Measurements from ENCODE around the gene MED13. TPM values are rescaled to one million over a fixed set of nuclear protein-coding genes. Genes with fewer than 3 reads are reported as not detected.

Gene MED13
- total and polyA plus RNA-seq, 4 experiments from 2014 or later, result 1.8 to 85.4 (median 41.1) TPM

GRCh38 chr17:62109378-62109902 lies 44.4 kb upstream of the MED13 start:
- peaks cover 0 to 3% (median 0%) of the 10 kb centered on the region in 8 donors for H3K9me3 Mint-ChIP-seq
- peak in 4 of 5 donors; percentile 18 to 39 (median 30) for DNase-seq
- no peaks in the 10 kb centered on the region for H3K4me1 Mint-ChIP-seq
- H3K36me3 Mint-ChIP-seq, result no peaks in the 10 kb centered on the region
- H3K4me3 ChIP-seq (ENCODE audit: low read length in 2 of 2), result no peak overlapping the region
- no peak overlapping the region for H3K4me3 Mint-ChIP-seq
- intact Hi-C loops (cut with micrococcal nuclease), result no loop called here
- H3K4me1 ChIP-seq (ENCODE audit: insufficient read depth, low read length), result no peaks in the 10 kb centered on the region
- peaks cover 0 to 3% of the 10 kb centered on the region in 2 donors for H3K27me3 Mint-ChIP-seq
- ChIA-PET CTCF (ENCODE audit: partially characterized antibody) (interaction anchor here (0.6 to 1.4 kb wide), 5 partner anchors 11 to 79 kb away, joined by 3 to 5 read pairs (median 3); no protein-coding TSS in a partner anchor), POLR2A (ENCODE audit: partially characterized antibody) (no interaction called here)
- no peaks in the 10 kb centered on the region for H3K36me3 ChIP-seq (ENCODE audit: insufficient read depth, low read length)
- H3K27ac Mint-ChIP-seq, result no peak overlapping the region
- no peak overlapping the region for H3K27ac ChIP-seq (ENCODE audit: low read depth, low read length)
- H3K27me3 ChIP-seq (ENCODE audit: insufficient read depth, low read length), result no peaks in the 10 kb centered on the region
- H3K9me3 ChIP-seq (ENCODE audit: control insufficient read depth in 1 of 2, low read length in 2 of 2), result no peaks in the 10 kb centered on the region

- Mint-ChIP-seq H3K4me3 (no peak overlapping the region), H3K27me3 (peaks cover 0 to under 1% of the 10 kb centered on the region in 2 donors), H3K27ac (no peak overlapping the region), H3K9me3 (no peaks in the 10 kb centered on the region), H3K4me1 (no peaks in the 10 kb centered on the region), H3K36me3 (no peaks in the 10 kb centered on the region)
- Histone ChIP-seq H3K9me3 (ENCODE audit: control insufficient read depth in 1 of 2, low read length in 2 of 2) (no peaks in the 10 kb centered on the region), H3K27me3 (ENCODE audit: insufficient read depth, low read length) (no peaks in the 10 kb centered on the region), H3K36me3 (ENCODE audit: insufficient read depth, low read length) (no peaks in the 10 kb centered on the region), H3K4me3 (ENCODE audit: low read length in 2 of 2) (no peak overlapping the region), H3K27ac (ENCODE audit: low read depth, low read length) (no peak overlapping the region), H3K4me1 (ENCODE audit: insufficient read depth, low read length) (no peaks in the 10 kb centered on the region)
- ChIA-PET POLR2A (ENCODE audit: partially characterized antibody) (no interaction called here), CTCF (ENCODE audit: partially characterized antibody) (interaction anchor here (0.7 kb wide), 1 partner anchor 10 kb away, joined by 3 read pairs; no protein-coding TSS in a partner anchor)
- intact Hi-C loops (cut with micrococcal nuclease), result no loop called here
- no peak for DNase-seq
Observed at GRCh38 chr17:62105861-62106260, 40.8 kb upstream of the MED13 start.

GRCh38 chr17:62105357-62105756 lies 40.3 kb upstream of the MED13 start:
- H3K27ac Mint-ChIP-seq, result no peak overlapping the region
- H3K27me3 Mint-ChIP-seq, result no peaks in the 10 kb centered on the region
- no peak overlapping the region for H3K4me3 ChIP-seq (ENCODE audit: low read length in 2 of 2)
- H3K4me1 ChIP-seq (ENCODE audit: insufficient read depth, low read length), result no peaks in the 10 kb centered on the region
- no peak overlapping the region for H3K27ac ChIP-seq (ENCODE audit: low read depth, low read length)
- intact Hi-C loops (cut with micrococcal nuclease), result no loop called here
- no peaks in the 10 kb centered on the region for H3K9me3 ChIP-seq (ENCODE audit: control insufficient read depth in 1 of 2, low read length in 2 of 2)
- H3K9me3 Mint-ChIP-seq, result no peaks in the 10 kb centered on the region
- H3K4me1 Mint-ChIP-seq, result no peaks in the 10 kb centered on the region
- DNase-seq, result no peak
- ChIA-PET POLR2A (ENCODE audit: partially characterized antibody) (no interaction called here), CTCF (ENCODE audit: partially characterized antibody) (interaction anchor here (0.7 kb wide), 1 partner anchor 9 kb away, joined by 3 read pairs; no protein-coding TSS in a partner anchor)
- H3K4me3 Mint-ChIP-seq, result no peak overlapping the region
- H3K36me3 ChIP-seq (ENCODE audit: insufficient read depth, low read length), result no peaks in the 10 kb centered on the region
- H3K36me3 Mint-ChIP-seq, result no peaks in the 10 kb centered on the region
- no peaks in the 10 kb centered on the region for H3K27me3 ChIP-seq (ENCODE audit: insufficient read depth, low read length)

- peaks cover 11% of the 10 kb centered on the region for H3K4me1 ChIP-seq (ENCODE audit: insufficient read depth, low read length)
- Mint-ChIP-seq H3K36me3 (no peaks in the 10 kb centered on the region), H3K9me3 (no peaks in the 10 kb centered on the region), H3K4me1 (peaks cover 8 to 14% (median 11%) of the 10 kb centered on the region in 4 donors), H3K27me3 (no peaks in the 10 kb centered on the region), H3K4me3 (no peak overlapping the region), H3K27ac (no peak overlapping the region)
- ChIA-PET CTCF (ENCODE audit: partially characterized antibody) (no interaction called here), POLR2A (ENCODE audit: partially characterized antibody) (no interaction called here)
- intact Hi-C loops (cut with micrococcal nuclease), result no loop called here
- no peak for DNase-seq
- no peaks in the 10 kb centered on the region for H3K36me3 ChIP-seq (ENCODE audit: insufficient read depth, low read length)
- no peak overlapping the region for H3K4me3 ChIP-seq (ENCODE audit: low read length in 2 of 2)
- no peak overlapping the region for H3K27ac ChIP-seq (ENCODE audit: low read depth, low read length)
- H3K27me3 ChIP-seq (ENCODE audit: insufficient read depth, low read length), result no peaks in the 10 kb centered on the region
- H3K9me3 ChIP-seq (ENCODE audit: control insufficient read depth in 1 of 2, low read length in 2 of 2), result no peaks in the 10 kb centered on the region
Observed at GRCh38 chr17:62101515-62101914, 36.4 kb upstream of the MED13 start.

GRCh38 chr17:62101090-62101489 lies 36.0 kb upstream of the MED13 start:
- peaks cover 8 to 14% (median 11%) of the 10 kb centered on the region in 4 donors for H3K4me1 Mint-ChIP-seq
- Histone ChIP-seq H3K27me3 (ENCODE audit: insufficient read depth, low read length) (no peaks in the 10 kb centered on the region), H3K9me3 (ENCODE audit: control insufficient read depth in 1 of 2, low read length in 2 of 2) (no peaks in the 10 kb centered on the region), H3K27ac (ENCODE audit: low read depth, low read length) (no peak overlapping the region), H3K36me3 (ENCODE audit: insufficient read depth, low read length) (no peaks in the 10 kb centered on the region), H3K4me3 (ENCODE audit: low read length in 2 of 2) (no peak overlapping the region), H3K4me1 (ENCODE audit: insufficient read depth, low read length) (peaks cover 11% of the 10 kb centered on the region)
- DNase-seq, result no peak
- CTCF ChIA-PET (ENCODE audit: partially characterized antibody), result no interaction called here
- no peak overlapping the region for H3K4me3 Mint-ChIP-seq
- POLR2A ChIA-PET (ENCODE audit: partially characterized antibody), result no interaction called here
- H3K36me3 Mint-ChIP-seq, result no peaks in the 10 kb centered on the region
- intact Hi-C loops (cut with micrococcal nuclease), result no loop called here
- no peaks in the 10 kb centered on the region for H3K9me3 Mint-ChIP-seq
- H3K27me3 Mint-ChIP-seq, result no peaks in the 10 kb centered on the region
- no peak overlapping the region for H3K27ac Mint-ChIP-seq

- ChIA-PET CTCF (ENCODE audit: partially characterized antibody) (no interaction called here), POLR2A (ENCODE audit: partially characterized antibody) (no interaction called here)
- Histone ChIP-seq H3K4me3 (ENCODE audit: low read length in 2 of 2) (no peak overlapping the region), H3K36me3 (ENCODE audit: insufficient read depth, low read length) (no peaks in the 10 kb centered on the region), H3K9me3 (ENCODE audit: control insufficient read depth in 1 of 2, low read length in 2 of 2) (no peaks in the 10 kb centered on the region), H3K4me1 (ENCODE audit: insufficient read depth, low read length) (peaks cover 11% of the 10 kb centered on the region), H3K27me3 (ENCODE audit: insufficient read depth, low read length) (no peaks in the 10 kb centered on the region), H3K27ac (ENCODE audit: low read depth, low read length) (no peak overlapping the region)
- Mint-ChIP-seq H3K9me3 (no peaks in the 10 kb centered on the region), H3K4me1 (peaks cover 8 to 14% (median 11%) of the 10 kb centered on the region in 4 donors), H3K4me3 (no peak overlapping the region), H3K27ac (no peak overlapping the region), H3K27me3 (no peaks in the 10 kb centered on the region), H3K36me3 (no peaks in the 10 kb centered on the region)
- DNase-seq, result no peak
- intact Hi-C loops (cut with micrococcal nuclease), result no loop called here
Observed at GRCh38 chr17:62100055-62100454, 35.0 kb upstream of the MED13 start.

- POLR2A ChIA-PET (ENCODE audit: partially characterized antibody), result no interaction called here
- Histone ChIP-seq H3K4me3 (ENCODE audit: low read length in 2 of 2) (no peak overlapping the region), H3K27ac (ENCODE audit: low read depth, low read length) (no peak overlapping the region), H3K9me3 (ENCODE audit: control insufficient read depth in 1 of 2, low read length in 2 of 2) (no peaks in the 10 kb centered on the region), H3K4me1 (ENCODE audit: insufficient read depth, low read length) (peaks cover 11% of the 10 kb centered on the region), H3K36me3 (ENCODE audit: insufficient read depth, low read length) (no peaks in the 10 kb centered on the region), H3K27me3 (ENCODE audit: insufficient read depth, low read length) (no peaks in the 10 kb centered on the region)
- intact Hi-C loops (cut with micrococcal nuclease), result no loop called here
- DNase-seq, result no peak
- Mint-ChIP-seq H3K9me3 (no peaks in the 10 kb centered on the region), H3K4me3 (no peak overlapping the region), H3K4me1 (peaks cover 8 to 14% (median 11%) of the 10 kb centered on the region in 4 donors), H3K36me3 (no peaks in the 10 kb centered on the region), H3K27me3 (no peaks in the 10 kb centered on the region), H3K27ac (no peak overlapping the region)
- CTCF ChIA-PET (ENCODE audit: partially characterized antibody), result no interaction called here
Observed at GRCh38 chr17:62099532-62099931, 34.5 kb upstream of the MED13 start.
